Cardiac septum (tissue), 1 donor: ENCODE results near the gene SP140. TPM values are rescaled to one million over a fixed set of nuclear protein-coding genes. Genes with fewer than 3 reads are reported as not detected.
A peak's percentile ranks its signal among the peaks of the same experiment; 100 is the strongest.

Source experiments
- DNase-seq: peaks from one replicate; pipeline ENCODE4 v3.0.0-alpha.2; 2020; ENCODE audit warnings: low spot score
- intact Hi-C: fragments of 100-400 bp; cut with DNase I; formaldehyde crosslinking; loops from one replicate; pipeline ENCODE4 v1.14.0; 2022
- long read RNA-seq: library from polyadenylated mRNA; unstranded; transcript quantifications from one replicate; pipeline ENCODE4 v2.0.0, GENCODE V29; 2021
- total RNA-seq: library from RNA; stranded (reverse); fragmentation: NEBNext Ultra II Directional; extraction: Animal tissue kit (Norgen Biotek cat#: 25700); gene quantifications from one replicate; pipeline ENCODE4 v1.2.1, GENCODE V29; 2021
- donor health status: DM: no; HTN: no; CAD: no.

Gene SP140
- total RNA-seq: 0.57 TPM
- long read RNA-seq: 0 reads

DNA sequence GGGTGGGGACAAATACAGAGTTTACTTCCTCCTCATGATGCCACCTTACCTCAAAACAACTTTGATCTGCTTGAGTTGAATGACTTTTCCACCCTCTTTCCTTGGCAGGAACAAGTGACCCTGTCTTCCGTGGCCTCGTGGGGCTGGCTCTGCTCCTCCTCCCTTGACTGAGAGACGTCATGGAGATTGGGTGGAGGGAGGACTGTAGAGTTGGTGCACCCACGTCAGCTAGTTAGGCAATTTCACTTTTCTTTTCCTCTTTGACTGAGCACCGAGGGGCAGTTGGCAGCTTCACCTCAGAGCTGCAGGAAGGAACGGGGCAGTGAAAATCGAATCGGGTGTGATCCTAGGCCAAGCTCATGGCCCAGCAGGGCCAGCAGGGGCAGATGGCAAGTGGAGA, at the start of gene SP140:
SP140 (plus strand) TSS at position 251 of the 400 bp plus-strand sequence; CDS start at position 360, 109 bp downstream.
- intact Hi-C loops: no loop called here
- peak; percentile 86 for DNase-seq

- intact Hi-C loops: no loop called here
- no peak for DNase-seq
These were observed 48.5 kb upstream of the SP140 start for GRCh38 chr2:230176996-230177395.

- intact Hi-C loops: no loop called here
- DNase-seq: no peak
These were observed 46.7 kb upstream of the SP140 start for GRCh38 chr2:230178546-230179485.

GRCh38 chr2:230179907-230180306, 45.6 kb upstream of the SP140 start:
- intact Hi-C loops: no loop called here
- no peak for DNase-seq

GRCh38 chr2:230181195-230181594, 44.3 kb upstream of the SP140 start:
- no peak for DNase-seq
- intact Hi-C loops: no loop called here

- no peak for DNase-seq
- intact Hi-C loops: no loop called here
These were observed 40.6 kb upstream of the SP140 start for GRCh38 chr2:230184727-230185578.

- intact Hi-C loops: no loop called here
- no peak for DNase-seq
These were observed 23.0 kb upstream of the SP140 start for GRCh38 chr2:230202430-230203109.

GRCh38 chr2:230203110-230203676, 22.3 kb upstream of the SP140 start:
- no peak for DNase-seq
- intact Hi-C loops: no loop called here

DNA sequence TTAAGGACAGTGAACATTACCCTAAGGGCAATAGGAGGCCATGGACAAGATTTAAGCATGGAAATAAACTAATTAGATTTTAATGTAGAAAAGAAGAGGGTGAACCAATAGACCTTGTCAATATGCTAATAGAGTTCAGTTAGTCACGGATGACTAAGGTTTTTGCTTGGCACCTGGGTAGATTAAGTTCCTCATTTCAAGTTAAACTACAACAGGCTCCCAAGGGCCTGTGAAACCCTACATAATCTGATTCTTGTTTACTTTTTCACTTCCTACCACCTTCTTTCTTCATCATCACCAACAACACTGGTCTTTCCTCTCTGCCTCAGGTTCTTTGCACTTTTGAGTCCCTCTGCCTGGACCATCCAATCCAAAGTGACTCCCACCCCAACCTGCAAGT, 20.5 kb upstream of the SP140 start:
- DNase-seq: no peak
- intact Hi-C loops: no loop called here

- intact Hi-C loops: no loop called here
- DNase-seq: no peak
These were observed 19.8 kb upstream of the SP140 start for GRCh38 chr2:230205721-230206120.

DNA sequence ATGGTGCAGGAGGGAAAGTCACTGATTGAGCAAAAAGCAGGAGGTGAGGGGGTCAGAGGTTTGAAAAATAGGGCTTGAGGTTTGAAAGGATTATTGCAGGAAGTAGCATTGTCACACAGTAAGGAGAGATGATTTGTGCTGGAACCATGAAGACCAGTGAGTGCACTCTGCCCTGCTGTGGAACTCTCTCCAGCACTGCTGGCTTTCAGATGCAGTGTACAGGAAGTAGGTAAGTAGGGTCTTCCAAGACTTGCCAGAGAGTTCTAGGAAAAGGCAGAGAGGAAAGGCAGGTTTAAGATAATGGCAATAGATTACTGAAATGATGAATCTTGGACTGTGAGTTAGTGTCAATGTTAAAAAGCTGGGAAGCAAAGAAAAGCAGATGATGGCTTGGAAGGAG, 17.0 kb upstream of the SP140 start:
- intact Hi-C loops: no loop called here
- no peak for DNase-seq

- intact Hi-C loops: no loop called here
These were observed 16.0 kb upstream of the SP140 start for GRCh38 chr2:230209422-230210051.

GRCh38 chr2:230216489-230216888, 9.0 kb upstream of the SP140 start:
- DNase-seq: no peak
- intact Hi-C loops: no loop called here

More at GRCh38 chr2:230209422-230210051, 16.0 kb upstream of the SP140 start:
- DNase-seq: no peak

DNA sequence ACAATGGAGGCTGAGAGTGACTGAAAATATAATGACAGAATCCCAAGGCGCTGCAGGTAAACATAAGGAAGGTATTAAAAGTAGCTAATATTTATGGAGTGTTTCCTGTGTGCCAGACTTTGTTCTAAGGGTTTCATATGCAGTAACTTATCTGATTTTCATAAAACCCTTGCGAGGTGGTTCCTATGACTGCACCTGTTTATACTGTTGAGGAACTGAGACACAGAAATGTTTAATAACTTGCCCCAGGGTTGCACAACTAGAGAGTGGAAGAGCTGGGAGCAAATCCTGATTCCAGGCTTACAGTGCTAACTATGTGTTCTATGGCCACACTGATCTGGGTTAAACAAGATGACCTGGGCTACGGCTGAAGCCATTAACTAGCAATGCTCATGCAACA, 8.1 kb upstream of the SP140 start:
- no peak for DNase-seq
- intact Hi-C loops: no loop called here

GRCh38 chr2:230218421-230218820, 7.1 kb upstream of the SP140 start:
- intact Hi-C loops: no loop called here
- DNase-seq: no peak

GRCh38 chr2:230219419-230220331, 5.9 kb upstream of the SP140 start, which contains the start of gene SP110:
TSS of gene SP110 (minus strand) at chr2:230219984. CDS start at chr2:230216927, 3,057 bp downstream.
- intact Hi-C loops: loop anchor here (5.0 kb wide), 1 partner anchor 193 kb away; no protein-coding TSS in a partner anchor
- DNase-seq: peak; percentile 92

DNA sequence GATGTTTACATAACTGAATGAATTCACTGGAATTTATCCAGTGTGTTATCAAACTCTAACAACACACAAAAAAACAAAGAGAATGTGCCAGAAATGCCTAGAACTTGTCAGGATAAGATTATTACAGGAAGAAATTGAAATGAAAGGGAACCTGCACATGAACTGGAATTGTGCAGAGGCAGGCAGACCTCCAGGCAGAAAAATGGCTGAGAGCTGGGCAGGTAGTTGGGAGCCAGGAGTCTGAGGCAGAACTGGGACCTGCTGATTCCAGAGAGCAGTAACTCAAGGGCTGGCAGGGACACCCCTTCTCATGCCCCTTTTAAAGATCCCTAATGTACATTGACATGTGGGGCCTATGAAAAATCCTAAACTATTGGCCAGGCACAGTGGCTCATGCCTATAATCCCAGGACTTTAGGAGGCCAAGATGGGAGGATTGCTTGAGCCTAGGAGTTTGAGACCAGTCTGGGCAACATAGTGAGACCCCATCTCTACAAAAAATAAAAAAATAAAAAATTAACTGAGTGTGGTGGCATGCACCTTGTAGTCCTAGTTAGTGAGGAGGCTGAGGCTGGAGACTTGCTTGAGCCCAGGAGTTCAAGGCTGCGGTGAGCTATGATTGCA, 5.1 kb upstream of the SP140 start:
- intact Hi-C loops: loop anchor here (5.0 kb wide), 1 partner anchor 192 kb away; no protein-coding TSS in a partner anchor
- no peak for DNase-seq
